ENCODE data around the gene PLXNA2. TPM values are rescaled to one million over a fixed set of nuclear protein-coding genes. Genes with fewer than 3 reads are reported as not detected.
A peak's percentile ranks its signal among the peaks of the same experiment; 100 is the strongest.

PLXNA2 gene
- total RNA-seq, 1 experiment from 2014 or later, result 10.2 TPM

GRCh38 chr1:208209286-208209685 is 34.9 kb downstream of the PLXNA2 start:
- H3K4me3 ChIP-seq, result no peak overlapping the region
- ChIA-PET POLR2A (ENCODE audit: unreplicated experiment) (no interaction called here), CTCF (no interaction called here)
- H2AFZ ChIP-seq, result no peak overlapping the region
- DNase-seq, result no peak
- H3K36me3 ChIP-seq (ENCODE audit: low read depth), result peaks cover 6% of the 10 kb centered on the region; the same call in 1 of the 2 replicates
- H3K27me3 ChIP-seq (ENCODE audit: insufficient read depth, low read depth), result no peaks in the 10 kb centered on the region
- no peak overlapping the region for H3K4me2 ChIP-seq
- H4K20me1 ChIP-seq (ENCODE audit: insufficient read depth), result no peaks in the 10 kb centered on the region
- H3K79me2 ChIP-seq (ENCODE audit: low read depth), result peaks cover 5% of the 10 kb centered on the region; the same call in 1 of the 2 replicates
- no TSS peak for BruUV-seq (replicated peaks)
- peaks cover 13% of the 10 kb centered on the region for H3F3A ChIP-seq (ENCODE audit: insufficient read depth, low read depth)
- H3K4me1 ChIP-seq (replicated peaks; ENCODE audit: insufficient read depth), result peaks cover 27% of the 10 kb centered on the region
- H3K27ac ChIP-seq, result peak overlapping the region; percentile 31; the same call in 1 of the 2 replicates
- no peaks in the 10 kb centered on the region for H3K9me3 ChIP-seq (ENCODE audit: insufficient read depth, low read depth)
- TF ChIP-seq EZH2 (IDR thresholded peaks at IDR 0.05; ENCODE audit: low read depth), result no peak
- TF ChIP-seq, protein P1, sequence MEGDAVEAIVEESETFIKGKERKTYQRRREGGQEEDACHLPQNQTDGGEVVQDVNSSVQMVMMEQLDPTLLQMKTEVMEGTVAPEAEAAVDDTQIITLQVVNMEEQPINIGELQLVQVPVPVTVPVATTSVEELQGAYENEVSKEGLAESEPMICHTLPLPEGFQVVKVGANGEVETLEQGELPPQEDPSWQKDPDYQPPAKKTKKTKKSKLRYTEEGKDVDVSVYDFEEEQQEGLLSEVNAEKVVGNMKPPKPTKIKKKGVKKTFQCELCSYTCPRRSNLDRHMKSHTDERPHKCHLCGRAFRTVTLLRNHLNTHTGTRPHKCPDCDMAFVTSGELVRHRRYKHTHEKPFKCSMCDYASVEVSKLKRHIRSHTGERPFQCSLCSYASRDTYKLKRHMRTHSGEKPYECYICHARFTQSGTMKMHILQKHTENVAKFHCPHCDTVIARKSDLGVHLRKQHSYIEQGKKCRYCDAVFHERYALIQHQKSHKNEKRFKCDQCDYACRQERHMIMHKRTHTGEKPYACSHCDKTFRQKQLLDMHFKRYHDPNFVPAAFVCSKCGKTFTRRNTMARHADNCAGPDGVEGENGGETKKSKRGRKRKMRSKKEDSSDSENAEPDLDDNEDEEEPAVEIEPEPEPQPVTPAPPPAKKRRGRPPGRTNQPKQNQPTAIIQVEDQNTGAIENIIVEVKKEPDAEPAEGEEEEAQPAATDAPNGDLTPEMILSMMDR (conservative IDR thresholded peaks at IDR 0.05), result no peak
- no peaks in the 10 kb centered on the region for H3K9me2 ChIP-seq (ENCODE audit: insufficient read depth)
- intact Hi-C loops (cut with micrococcal nuclease; ENCODE audit: unreplicated experiment), result no loop called here

GRCh38 chr1:208208132-208208487 is 36.1 kb downstream of the PLXNA2 start:
- H3K9me2 ChIP-seq (ENCODE audit: insufficient read depth), result no peaks in the 10 kb centered on the region
- peaks cover 6% of the 10 kb centered on the region; the same call in 1 of the 2 replicates for H3K36me3 ChIP-seq (ENCODE audit: low read depth)
- peaks cover 5% of the 10 kb centered on the region; the same call in 1 of the 2 replicates for H3K79me2 ChIP-seq (ENCODE audit: low read depth)
- POLR2A ChIA-PET (ENCODE audit: unreplicated experiment), result interaction anchor here (0.7 to 1.0 kb wide), 3 partner anchors 13 to 385 kb away, joined by 3 to 4 read pairs (median 4); no protein-coding TSS in a partner anchor
- H3K4me1 ChIP-seq (replicated peaks; ENCODE audit: insufficient read depth), result peaks cover 38% of the 10 kb centered on the region
- intact Hi-C loops (cut with micrococcal nuclease; ENCODE audit: unreplicated experiment), result no loop called here
- no peaks in the 10 kb centered on the region for H4K20me1 ChIP-seq (ENCODE audit: insufficient read depth)
- H3F3A ChIP-seq (ENCODE audit: insufficient read depth, low read depth), result peaks cover 25% of the 10 kb centered on the region
- H3K27me3 ChIP-seq (ENCODE audit: insufficient read depth, low read depth), result no peaks in the 10 kb centered on the region
- CTCF ChIA-PET, result interaction anchor here (0.7 to 1.0 kb wide), 3 partner anchors 34 to 186 kb away, joined by 3 to 5 read pairs (median 4); partner anchors contain the start of gene PLXNA2
- no peaks in the 10 kb centered on the region for H3K9me3 ChIP-seq (ENCODE audit: insufficient read depth, low read depth)
- no peak overlapping the region for H3K4me2 ChIP-seq
- no TSS peak for BruUV-seq (replicated peaks)
- no peak overlapping the region for H2AFZ ChIP-seq
- H3K4me3 ChIP-seq, result no peak overlapping the region
- no peak for DNase-seq
- TF ChIP-seq EZH2 (IDR thresholded peaks at IDR 0.05; ENCODE audit: low read depth), result no peak
- TF ChIP-seq, protein P1 (conservative IDR thresholded peaks at IDR 0.05), result no peak
- H3K27ac ChIP-seq, result peak overlapping the region; percentile 20; the same call in 1 of the 2 replicates

DNA sequence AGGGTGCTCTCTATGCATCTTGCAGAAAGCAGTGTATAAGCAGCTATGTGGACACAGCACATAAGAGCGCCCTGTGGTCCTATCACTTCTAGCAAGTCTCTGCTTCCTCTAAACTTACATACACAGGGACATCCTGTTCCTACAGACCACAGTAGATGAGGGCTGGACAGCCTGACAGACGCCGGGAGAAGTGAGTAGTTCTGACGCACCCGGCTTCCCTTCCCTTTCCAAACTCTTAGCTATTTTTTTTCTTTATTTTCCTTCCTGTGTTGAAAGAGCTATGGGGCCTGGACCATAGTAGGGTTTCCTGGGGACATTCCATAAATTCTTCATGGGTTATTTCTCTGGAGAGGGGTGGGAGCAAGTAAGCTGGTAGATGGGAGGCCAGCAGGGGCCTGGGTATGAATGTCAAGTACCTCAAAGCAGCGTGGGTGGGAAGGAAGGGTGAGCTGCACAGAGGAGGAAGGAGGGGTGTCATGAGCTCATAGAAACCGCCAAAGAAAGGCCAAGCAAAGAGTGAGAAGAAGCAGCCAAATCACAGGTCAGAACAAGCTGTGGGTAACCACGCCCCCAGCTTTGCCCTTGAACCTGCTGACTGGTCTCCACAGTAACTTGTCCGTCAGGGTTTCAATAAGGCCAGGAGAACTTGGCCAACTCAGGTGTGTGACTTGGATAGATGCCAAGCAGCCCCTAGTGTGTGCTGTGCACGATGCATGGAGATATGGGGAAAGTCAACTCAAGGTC is 36.6 kb downstream of the PLXNA2 start:
- POLR2A ChIA-PET (ENCODE audit: unreplicated experiment), result interaction anchor here (0.6 to 1.0 kb wide), 6 partner anchors 14 to 385 kb away, joined by 3 to 4 read pairs (median 4); no protein-coding TSS in a partner anchor
- CTCF ChIA-PET, result interaction anchor here (0.7 to 1.0 kb wide), 3 partner anchors 35 to 185 kb away, joined by 3 to 5 read pairs (median 4); partner anchors contain the start of gene PLXNA2
- Histone ChIP-seq H3K4me3 (no peak overlapping the region), H2AFZ (no peak overlapping the region), H3F3A (ENCODE audit: insufficient read depth, low read depth) (peaks cover 31% of the 10 kb centered on the region), H3K79me2 (ENCODE audit: low read depth) (peaks cover 5% of the 10 kb centered on the region; the same call in 1 of the 2 replicates), H3K27ac (peak overlapping the region; percentile 20; the same call in 1 of the 2 replicates), H3K4me2 (no peak overlapping the region), H3K27me3 (ENCODE audit: insufficient read depth, low read depth) (no peaks in the 10 kb centered on the region), H3K9me2 (ENCODE audit: insufficient read depth) (no peaks in the 10 kb centered on the region), H3K9me3 (ENCODE audit: insufficient read depth, low read depth) (no peaks in the 10 kb centered on the region), H4K20me1 (ENCODE audit: insufficient read depth) (no peaks in the 10 kb centered on the region), H3K36me3 (ENCODE audit: low read depth) (peaks cover 6% of the 10 kb centered on the region; the same call in 1 of the 2 replicates), H3K4me1 (replicated peaks; ENCODE audit: insufficient read depth) (peaks cover 44% of the 10 kb centered on the region)
- DNase-seq, result peak in 1 of 2 experiments; percentile 53
- no TSS peak for BruUV-seq (replicated peaks)
- TF ChIP-seq, protein P1 (conservative IDR thresholded peaks at IDR 0.05), result no peak
- no peak for TF ChIP-seq EZH2 (IDR thresholded peaks at IDR 0.05; ENCODE audit: low read depth)
- intact Hi-C loops (cut with micrococcal nuclease; ENCODE audit: unreplicated experiment), result loop anchor here (1.0 kb wide), 1 partner anchor 32 kb away; no protein-coding TSS in a partner anchor

All from PC-9 (cell line).